ENCODE results near the gene RAP2A. TPM values are rescaled to one million over a fixed set of nuclear protein-coding genes. Genes with fewer than 3 reads are reported as not detected.

Gene RAP2A
- total and polyA plus RNA-seq, 4 donors = 7.5 to 46.0 (median 23.7) TPM

GRCh38 chr13:97460004-97460775, 26.2 kb downstream of the RAP2A start:
- Histone ChIP-seq H3K36me3 (ENCODE audit: control insufficient read depth in 4 of 4, insufficient read depth in 4 of 4, low read length in 4 of 4) (peaks cover 5 to 15% (median 9%) of the 10 kb centered on the region in 4 donors), H3K27me3 (ENCODE audit: control insufficient read depth in 3 of 3, insufficient read depth in 3 of 3, low read length in 2 of 3) (no peaks in the 10 kb centered on the region), H3K27ac (ENCODE audit: low read depth in 1 of 2, low read length in 1 of 2) (no peak overlapping the region), H3K9me3 (ENCODE audit: control insufficient read depth in 4 of 4, insufficient read depth in 3 of 4, low read length in 3 of 4) (no peaks in the 10 kb centered on the region), H3K9ac (ENCODE audit: insufficient read depth in 1 of 2, low read length in 2 of 2) (no peak overlapping the region), H3K4me3 (no peak overlapping the region), H3K4me1 (ENCODE audit: control insufficient read depth in 5 of 5, insufficient read depth in 5 of 5, low read length in 5 of 5) (peaks cover 0 to 17% (median 7%) of the 10 kb centered on the region in 5 donors)
- 73 to 78% methylated on average over 7 of the region's 7 CpGs for WGBS, 2 donors
- DNase-seq (no peak), ATAC-seq (ENCODE audit: insufficient read depth, low FRiP score) (no peak)
- no peak for TF ChIP-seq CTCF (IDR thresholded peaks at IDR 0.05; ENCODE audit: control extremely low read depth, extremely low read depth)

- no peak overlapping the region for H3K27ac ChIP-seq (ENCODE audit: low read depth in 1 of 2, low read length in 1 of 2)
- 85% methylated on average over 2 of the region's 2 CpGs for WGBS, 2 donors
- no peak for ATAC-seq (ENCODE audit: insufficient read depth, low FRiP score)
- no peak for DNase-seq
- peaks cover 5 to 11% (median 8%) of the 10 kb centered on the region in 4 donors for H3K36me3 ChIP-seq (ENCODE audit: control insufficient read depth in 4 of 4, insufficient read depth in 4 of 4, low read length in 4 of 4)
- H3K9ac ChIP-seq (ENCODE audit: insufficient read depth in 1 of 2, low read length in 2 of 2) = no peak overlapping the region
- no peak for TF ChIP-seq CTCF (IDR thresholded peaks at IDR 0.05; ENCODE audit: control extremely low read depth, extremely low read depth)
- peaks cover 0 to 17% (median 7%) of the 10 kb centered on the region in 5 donors for H3K4me1 ChIP-seq (ENCODE audit: control insufficient read depth in 5 of 5, insufficient read depth in 5 of 5, low read length in 5 of 5)
- no peaks in the 10 kb centered on the region for H3K27me3 ChIP-seq (ENCODE audit: control insufficient read depth in 3 of 3, insufficient read depth in 3 of 3, low read length in 2 of 3)
- H3K9me3 ChIP-seq (ENCODE audit: control insufficient read depth in 4 of 4, insufficient read depth in 3 of 4, low read length in 3 of 4) = no peaks in the 10 kb centered on the region
- no peak overlapping the region for H3K4me3 ChIP-seq
Measured at GRCh38 chr13:97460853-97461252, 26.9 kb downstream of the RAP2A start.

- Histone ChIP-seq H3K4me3 (no peak overlapping the region), H3K27ac (ENCODE audit: low read depth in 1 of 2, low read length in 1 of 2) (no peak overlapping the region), H3K9me3 (ENCODE audit: control insufficient read depth in 4 of 4, insufficient read depth in 3 of 4, low read length in 3 of 4) (no peaks in the 10 kb centered on the region), H3K4me1 (ENCODE audit: control insufficient read depth in 5 of 5, insufficient read depth in 5 of 5, low read length in 5 of 5) (peaks cover 0 to 34% (median 12%) of the 10 kb centered on the region in 5 donors), H3K9ac (ENCODE audit: insufficient read depth in 1 of 2, low read length in 2 of 2) (no peak overlapping the region), H3K36me3 (ENCODE audit: control insufficient read depth in 4 of 4, insufficient read depth in 4 of 4, low read length in 4 of 4) (peaks cover 5 to 11% (median 6%) of the 10 kb centered on the region in 4 donors), H3K27me3 (ENCODE audit: control insufficient read depth in 3 of 3, insufficient read depth in 3 of 3, low read length in 2 of 3) (no peaks in the 10 kb centered on the region)
- 87 to 92% methylated on average over 3 of the region's 3 CpGs for WGBS, 2 donors
- no peak for DNase-seq
- TF ChIP-seq CTCF (IDR thresholded peaks at IDR 0.05; ENCODE audit: control extremely low read depth, extremely low read depth) = no peak
- ATAC-seq (ENCODE audit: insufficient read depth, low FRiP score) = no peak
Measured at GRCh38 chr13:97464561-97464960, 30.6 kb downstream of the RAP2A start.
